Stimulated activated CD4-positive, alpha-beta T cell treated with anti-CD3 and anti-CD28 coated beads, Interleukin-2, amount 100 ng/mL, for 24 hours (primary cell): ENCODE data around the gene TNS2.

Source experiments
- DNase-seq, 2 donors: peaks; one replicate each; pipeline ENCODE4 v3.0.0-alpha.2; 2020

Gene TNS2

DNA sequence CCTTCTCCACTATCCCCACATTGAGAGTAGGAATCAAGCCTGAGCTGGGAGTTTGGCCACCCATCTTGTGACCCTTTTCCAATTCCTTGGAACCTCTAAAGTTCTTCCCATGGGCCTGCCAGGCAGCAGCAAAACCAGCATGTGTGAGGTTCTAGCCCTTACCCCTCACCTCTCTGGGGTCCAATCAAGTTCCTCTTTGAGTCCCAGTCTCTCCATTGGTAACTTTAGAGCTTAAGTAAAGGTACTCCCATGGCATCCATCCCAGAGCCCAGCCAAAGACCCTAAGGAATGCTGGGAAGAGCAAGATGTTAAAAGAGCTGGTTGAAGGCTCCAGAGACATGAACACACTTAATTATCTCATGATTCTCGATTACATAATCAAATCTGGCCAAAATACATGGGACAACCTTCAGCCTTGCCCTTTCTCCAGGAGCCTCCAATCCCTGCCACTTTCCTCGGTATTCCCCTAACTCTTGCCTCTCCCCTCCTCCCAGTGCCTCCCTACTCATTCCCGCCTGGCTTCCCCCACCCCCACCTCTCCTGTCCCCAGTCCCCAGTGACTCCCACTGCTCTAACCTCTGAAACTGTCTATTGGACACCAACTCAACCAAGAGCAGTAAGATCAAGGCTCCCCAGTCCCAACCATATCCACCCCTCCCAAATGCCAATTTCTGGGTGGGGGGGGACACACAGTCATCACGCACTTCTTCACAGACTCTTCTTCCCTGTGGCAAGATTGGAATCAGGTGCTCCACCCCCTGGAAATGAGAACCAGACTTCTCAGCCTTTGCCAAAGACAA is 4.8 kb upstream of the TNS2 start:
- DNase-seq = no peak

GRCh38 chr12:53045696-53046045 is 4.2 kb upstream of the TNS2 start:
- no peak for DNase-seq

GRCh38 chr12:53046655-53047220 is 3.1 kb upstream of the TNS2 start:
- peak; percentile 52 to 62 for DNase-seq

- DNase-seq = peak; percentile 72 to 73
These were observed 2.4 kb upstream of the TNS2 start for GRCh38 chr12:53047221-53048032.

DNA sequence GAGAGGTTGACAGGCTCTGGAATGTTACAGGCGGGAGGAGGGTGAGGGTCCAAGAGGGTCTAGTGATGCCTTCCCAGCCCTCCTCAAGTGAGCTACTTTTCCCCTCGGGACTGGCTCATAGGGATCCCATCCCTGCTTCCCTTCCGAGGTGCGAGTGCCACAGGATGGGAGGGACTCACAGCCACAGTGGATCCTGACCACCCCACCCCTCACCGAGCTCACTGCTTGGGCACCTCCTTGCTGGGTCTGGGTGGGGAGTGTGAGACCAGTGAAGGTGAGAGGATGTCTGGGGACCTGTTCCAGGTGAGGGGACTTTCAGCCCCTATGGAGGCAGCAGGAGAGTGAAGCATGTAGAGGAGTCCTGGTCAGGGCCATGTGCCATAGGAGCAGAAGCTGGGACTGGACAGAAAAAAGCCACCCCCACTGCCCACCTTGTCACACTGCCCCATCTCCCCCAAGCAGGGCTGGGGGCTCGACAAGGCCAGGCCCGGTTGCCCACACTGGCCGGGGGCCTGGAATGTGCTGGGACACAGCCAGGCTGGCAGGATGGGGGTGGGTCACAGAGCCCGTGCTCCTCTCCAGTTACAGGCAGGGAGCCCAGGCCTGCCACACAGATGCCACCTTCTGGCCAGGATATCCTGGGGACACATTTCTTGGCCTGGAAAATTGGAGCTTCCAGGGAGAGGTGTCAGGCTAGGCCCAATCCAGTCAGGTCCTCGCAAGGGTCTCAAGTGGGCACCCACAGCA is 1.7 kb upstream of the TNS2 start:
- no peak for DNase-seq

- no peak for DNase-seq
These were observed 974 bp upstream of the TNS2 start for GRCh38 chr12:53048780-53049401.

GRCh38 chr12:53050426-53051057 is 677 bp downstream of the TNS2 start:
- DNase-seq = no peak

GRCh38 chr12:53051058-53051880 is 1.4 kb downstream of the TNS2 start:
- no peak for DNase-seq

DNA sequence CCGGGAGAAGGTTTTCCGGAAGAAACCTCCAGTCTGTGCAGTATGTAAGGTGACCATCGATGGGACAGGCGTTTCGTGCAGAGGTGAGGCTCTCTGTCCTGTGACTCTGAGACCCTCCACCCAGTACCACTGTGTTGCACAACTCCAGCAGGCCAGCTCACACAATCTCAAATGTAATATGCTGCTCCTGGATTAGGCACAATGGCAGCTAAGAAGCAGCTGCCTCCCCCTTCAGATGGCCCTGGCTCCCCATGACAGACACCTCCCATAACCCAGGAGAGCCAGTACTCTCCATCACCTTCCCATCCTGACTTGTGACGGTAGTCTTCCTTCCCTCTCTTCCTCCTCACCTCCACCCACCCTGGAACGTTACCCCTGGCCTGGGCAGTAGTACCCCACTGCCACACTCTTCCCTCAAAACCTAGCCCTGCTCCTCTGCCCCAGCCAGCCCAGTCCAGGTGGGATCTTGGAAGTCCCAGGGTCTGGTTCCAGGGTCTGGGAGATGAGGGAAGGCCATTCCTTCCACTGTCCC is 2.1 kb downstream of the TNS2 start:
- DNase-seq = no peak

GRCh38 chr12:53052419-53053217 is 2.8 kb downstream of the TNS2 start:
- DNase-seq = no peak

DNA sequence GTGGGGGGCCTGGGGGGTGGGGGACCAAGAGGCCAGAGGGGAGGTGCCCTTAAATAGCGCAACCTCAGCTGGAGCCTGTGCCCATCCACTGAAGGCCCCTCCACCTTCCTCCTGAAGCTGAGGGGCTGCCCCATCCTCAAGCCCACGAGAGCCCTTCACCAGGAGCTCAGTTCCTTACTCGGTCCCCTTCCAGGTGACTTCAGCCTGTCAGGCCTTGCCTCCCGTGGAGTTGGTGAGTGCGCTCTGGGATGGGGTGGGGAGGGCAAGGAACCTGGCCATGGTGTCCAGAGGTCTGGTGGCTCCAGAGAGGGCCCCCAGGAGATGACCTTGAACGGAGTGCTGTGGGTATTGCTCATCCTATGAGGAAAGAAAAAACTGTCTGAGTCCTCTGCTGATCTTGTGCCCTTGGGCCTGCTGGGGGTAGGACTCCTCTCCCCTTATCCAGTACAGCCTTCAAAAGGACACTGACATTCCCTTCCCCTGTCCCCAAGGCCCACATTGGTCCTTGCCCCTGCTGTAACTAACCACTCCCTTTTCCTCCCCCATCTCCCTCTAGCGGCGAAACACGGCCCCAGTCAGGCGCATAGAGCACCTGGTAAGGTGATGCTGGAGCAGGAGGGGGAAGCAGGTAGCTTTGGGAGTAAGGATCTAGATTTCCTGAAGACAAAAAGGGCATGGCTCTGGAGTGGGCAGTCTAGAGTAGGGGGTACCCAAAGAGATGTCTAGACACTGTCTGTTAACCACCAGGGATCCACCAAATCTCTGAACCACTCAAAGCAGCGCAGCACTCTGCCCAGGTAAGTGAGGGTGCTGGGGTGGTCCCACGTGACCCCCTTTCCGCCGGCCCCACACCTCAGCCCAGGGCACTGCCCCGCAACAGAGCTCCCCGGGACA is 3.6 kb downstream of the TNS2 start:
- peak; percentile 59 to 65 for DNase-seq

- peak; percentile 93 to 95 for DNase-seq
These were observed 4.4 kb downstream of the TNS2 start for GRCh38 chr12:53054112-53054878.

DNA sequence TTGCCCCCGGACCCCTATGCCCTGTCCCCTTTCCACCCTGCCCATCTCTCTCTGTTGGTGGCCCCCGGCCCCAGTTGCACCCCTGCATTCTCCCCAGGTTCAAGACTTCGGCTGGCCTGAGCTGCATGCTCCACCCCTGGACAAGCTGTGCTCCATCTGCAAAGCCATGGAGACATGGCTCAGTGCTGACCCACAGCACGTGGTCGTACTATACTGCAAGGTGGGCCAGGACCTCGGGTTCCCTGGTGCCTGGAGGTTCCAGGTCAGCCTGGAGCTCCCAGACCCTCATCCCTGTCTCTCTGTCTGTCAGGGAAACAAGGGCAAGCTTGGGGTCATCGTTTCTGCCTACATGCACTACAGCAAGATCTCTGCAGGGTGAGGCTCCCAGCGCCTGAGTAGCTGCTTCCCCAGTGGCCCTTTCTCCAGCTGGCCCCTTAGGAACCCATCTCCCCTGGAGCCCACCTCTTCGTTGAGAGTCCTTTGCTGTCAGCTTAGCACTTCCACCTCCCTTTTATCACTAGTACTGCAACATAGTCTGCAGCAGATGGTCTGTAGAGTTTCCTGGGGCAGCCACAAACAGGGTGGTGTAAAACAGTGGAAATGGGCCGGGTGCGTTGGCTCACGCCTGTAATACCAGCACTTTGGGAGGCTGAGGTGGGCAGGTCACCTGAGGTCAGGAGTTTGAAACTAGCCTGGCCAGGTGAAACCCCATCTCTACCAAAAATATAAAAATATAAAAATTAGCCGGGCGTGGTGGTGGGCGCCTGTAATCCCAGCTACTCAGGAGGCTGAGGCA is 5.8 kb downstream of the TNS2 start:
- DNase-seq = no peak

GRCh38 chr12:53056296-53056695 is 6.4 kb downstream of the TNS2 start:
- no peak for DNase-seq

DNA sequence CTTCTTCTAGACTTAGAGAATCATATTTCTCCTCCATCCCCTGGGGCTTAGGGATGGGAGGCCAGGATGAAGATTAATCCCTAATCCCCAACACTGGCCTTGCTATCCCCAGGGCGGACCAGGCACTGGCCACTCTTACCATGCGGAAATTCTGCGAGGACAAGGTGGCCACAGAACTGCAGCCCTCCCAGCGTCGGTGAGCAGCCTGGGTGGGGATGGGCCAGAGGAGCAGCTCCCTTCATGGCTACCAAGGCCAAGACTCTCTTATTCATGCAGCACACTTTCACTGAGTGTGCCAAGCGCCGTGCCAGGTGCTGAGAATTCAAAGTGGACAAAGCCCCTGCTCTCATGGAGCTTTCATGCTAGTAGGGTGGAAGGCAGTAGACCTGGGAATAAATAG is 7.0 kb downstream of the TNS2 start:
- no peak for DNase-seq

GRCh38 chr12:53057816-53058500 is 8.1 kb downstream of the TNS2 start:
- no peak for DNase-seq
